ENCODE results near the gene PLA2G2C. TPM values are rescaled to one million over a fixed set of nuclear protein-coding genes. Genes with fewer than 3 reads are reported as not detected.
A peak's percentile ranks its signal among the peaks of the same experiment; 100 is the strongest.

Gene PLA2G2C
- total RNA-seq, 1 experiment from 2014 or later, result not detected

- Histone ChIP-seq H3K27ac (ENCODE audit: low read depth, low read length, poor library complexity, severe bottlenecking) (no peak overlapping the region), H3K27me3 (replicated peaks; ENCODE audit: insufficient read depth, low read depth, low read length, poor library complexity) (peaks cover 54% of the 10 kb centered on the region), H3K4me3 (ENCODE audit: low read depth, low read length, poor library complexity, severe bottlenecking) (no peak overlapping the region), H3K4me1 (ENCODE audit: insufficient read depth, low read length, poor library complexity, severe bottlenecking) (peaks cover 5% of the 10 kb centered on the region), H3K36me3 (ENCODE audit: insufficient read depth, low read length, poor library complexity, severe bottlenecking) (no peaks in the 10 kb centered on the region), H3K9me3 (ENCODE audit: low read depth, low read length, poor library complexity, severe bottlenecking) (no peaks in the 10 kb centered on the region)
- BruUV-seq (replicated peaks), result no TSS peak
- intact Hi-C loops (cut with micrococcal nuclease; ENCODE audit: unreplicated experiment), result loop anchor here (1.0 to 5.0 kb wide), 2 partner anchors 223 to 277 kb away; no protein-coding TSS in a partner anchor
- POLR2A ChIA-PET (ENCODE audit: low non-redundant PET), result no interaction called here
- DNase-seq (ENCODE audit: low spot score), result peak; percentile 78
- TF ChIP-seq EZH2 (IDR thresholded peaks at IDR 0.05; ENCODE audit: borderline replicate concordance, low read depth, low read length, poor library complexity, severe bottlenecking), result no peak
- peak; percentile 97 for TF ChIP-seq CTCF (conservative IDR thresholded peaks at IDR 0.05; ENCODE audit: low read depth, low read length)
- CTCF ChIA-PET, result interaction anchor here (0.6 to 1.4 kb wide), 3 partner anchors 11 to 277 kb away, joined by 3 to 4 read pairs (median 4); no protein-coding TSS in a partner anchor
These were observed 8.6 kb upstream of the PLA2G2C start for GRCh38 chr1:20194757-20195461.

- POLR2A ChIA-PET (ENCODE audit: low non-redundant PET), result no interaction called here
These were observed 7.9 kb upstream of the PLA2G2C start for GRCh38 chr1:20194224-20194623.

GRCh38 chr1:20192871-20193411, 6.6 kb upstream of the PLA2G2C start:
- no TSS peak for BruUV-seq (replicated peaks)
- POLR2A ChIA-PET (ENCODE audit: low non-redundant PET), result no interaction called here
- no peak for DNase-seq (ENCODE audit: low spot score)
- H3K4me1 ChIP-seq (ENCODE audit: insufficient read depth, low read length, poor library complexity, severe bottlenecking), result peaks cover 5% of the 10 kb centered on the region
- intact Hi-C loops (cut with micrococcal nuclease; ENCODE audit: unreplicated experiment), result no loop called here
- H3K27me3 ChIP-seq (replicated peaks; ENCODE audit: insufficient read depth, low read depth, low read length, poor library complexity), result peaks cover 59% of the 10 kb centered on the region
- H3K9me3 ChIP-seq (ENCODE audit: low read depth, low read length, poor library complexity, severe bottlenecking), result no peaks in the 10 kb centered on the region
- no peak overlapping the region for H3K27ac ChIP-seq (ENCODE audit: low read depth, low read length, poor library complexity, severe bottlenecking)
- no peak overlapping the region for H3K4me3 ChIP-seq (ENCODE audit: low read depth, low read length, poor library complexity, severe bottlenecking)
- H3K36me3 ChIP-seq (ENCODE audit: insufficient read depth, low read length, poor library complexity, severe bottlenecking), result no peaks in the 10 kb centered on the region
- no peak for TF ChIP-seq CTCF (conservative IDR thresholded peaks at IDR 0.05; ENCODE audit: low read depth, low read length)
- no peak for TF ChIP-seq EZH2 (IDR thresholded peaks at IDR 0.05; ENCODE audit: borderline replicate concordance, low read depth, low read length, poor library complexity, severe bottlenecking)
- CTCF ChIA-PET, result no interaction called here

More at GRCh38 chr1:20194224-20194623, 7.9 kb upstream of the PLA2G2C start:
- Histone ChIP-seq H3K4me3 (ENCODE audit: low read depth, low read length, poor library complexity, severe bottlenecking) (no peak overlapping the region), H3K27ac (ENCODE audit: low read depth, low read length, poor library complexity, severe bottlenecking) (no peak overlapping the region), H3K36me3 (ENCODE audit: insufficient read depth, low read length, poor library complexity, severe bottlenecking) (no peaks in the 10 kb centered on the region), H3K9me3 (ENCODE audit: low read depth, low read length, poor library complexity, severe bottlenecking) (no peaks in the 10 kb centered on the region), H3K27me3 (replicated peaks; ENCODE audit: insufficient read depth, low read depth, low read length, poor library complexity) (peaks cover 54% of the 10 kb centered on the region), H3K4me1 (ENCODE audit: insufficient read depth, low read length, poor library complexity, severe bottlenecking) (peaks cover 5% of the 10 kb centered on the region)
- CTCF ChIA-PET, result no interaction called here
- no TSS peak for BruUV-seq (replicated peaks)
- no peak for TF ChIP-seq CTCF (conservative IDR thresholded peaks at IDR 0.05; ENCODE audit: low read depth, low read length)
- no peak for TF ChIP-seq EZH2 (IDR thresholded peaks at IDR 0.05; ENCODE audit: borderline replicate concordance, low read depth, low read length, poor library complexity, severe bottlenecking)
- DNase-seq (ENCODE audit: low spot score), result no peak
- intact Hi-C loops (cut with micrococcal nuclease; ENCODE audit: unreplicated experiment), result no loop called here
